H54 (cell line): ENCODE measurements around the gene KLF11.

ENCODE experiments used
- DNase-seq: peaks from one replicate; pipeline ENCODE4 v3.0.0; 2011; ENCODE audit warnings: low spot score, mixed read lengths; ENCODE audit not compliant: insufficient read length
- FAIRE-seq: peaks from 3 replicates; lab custom pipeline; 2011; peaks lifted over from hg19 to GRCh38; lab: Jason Lieb, UNC
- POLR2A ChIP-seq: IDR thresholded peaks from 2 replicates; pipeline ENCODE4 v1.6.1; 2011; ENCODE audit warnings: low read depth, mild to moderate bottlenecking, low read length

The KLF11 gene

GRCh38 chr2:10043256-10043905 lies at the start of gene KLF11:
Gene KLF11 (plus strand): TSS chr2:10043550. CDS start chr2:10043717, 167 bp downstream.
- FAIRE-seq (no peak), DNase-seq (peak; percentile 87)

GRCh38 chr2:9994462-9994861 lies 48.9 kb upstream of the KLF11 start:
- DNase-seq, result no peak
- FAIRE-seq, result no peak
- TF ChIP-seq POLR2A, result no peak

More at GRCh38 chr2:10043256-10043905, at the start of gene KLF11:
- TF ChIP-seq POLR2A, result peak; percentile 34; the same call in 1 of the 2 replicates

GRCh38 chr2:9995059-9995458 lies 48.3 kb upstream of the KLF11 start:
- TF ChIP-seq POLR2A, result no peak
- no peak for DNase-seq
- no peak for FAIRE-seq

- FAIRE-seq (no peak), DNase-seq (no peak)
- no peak for TF ChIP-seq POLR2A
Observed at GRCh38 chr2:9996321-9996720, 47.0 kb upstream of the KLF11 start.

GRCh38 chr2:9997936-9998335 lies 45.4 kb upstream of the KLF11 start:
- TF ChIP-seq POLR2A, result no peak
- no peak for DNase-seq
- FAIRE-seq, result no peak

GRCh38 chr2:9998916-9999654 lies 44.3 kb upstream of the KLF11 start:
- no peak for TF ChIP-seq POLR2A
- no peak for DNase-seq
- no peak for FAIRE-seq

- no peak for FAIRE-seq
- no peak for TF ChIP-seq POLR2A
- DNase-seq, result no peak
Observed at GRCh38 chr2:9999693-10000092, 43.7 kb upstream of the KLF11 start.

GRCh38 chr2:10000541-10000940 lies 42.8 kb upstream of the KLF11 start:
- TF ChIP-seq POLR2A, result no peak
- FAIRE-seq (no peak), DNase-seq (no peak)

- DNase-seq (no peak), FAIRE-seq (no peak)
- TF ChIP-seq POLR2A, result no peak
Observed at GRCh38 chr2:10001586-10001985, 41.8 kb upstream of the KLF11 start.

GRCh38 chr2:10002109-10002508 lies 41.2 kb upstream of the KLF11 start:
- DNase-seq, result no peak
- no peak for FAIRE-seq
- TF ChIP-seq POLR2A, result no peak

GRCh38 chr2:10002681-10003080 lies 40.7 kb upstream of the KLF11 start:
- DNase-seq (no peak), FAIRE-seq (no peak)
- no peak for TF ChIP-seq POLR2A

- FAIRE-seq (no peak), DNase-seq (no peak)
- no peak for TF ChIP-seq POLR2A
Observed at GRCh38 chr2:10003206-10004125, 39.9 kb upstream of the KLF11 start.

GRCh38 chr2:10004401-10004800 lies 38.9 kb upstream of the KLF11 start:
- DNase-seq (no peak), FAIRE-seq (no peak)
- no peak for TF ChIP-seq POLR2A

- TF ChIP-seq POLR2A, result no peak
- FAIRE-seq (no peak), DNase-seq (no peak)
Observed at GRCh38 chr2:10004836-10005235, 38.5 kb upstream of the KLF11 start.
